NCI-H2171 (cell line): ENCODE measurements around the gene FBXL15.
A peak's percentile ranks its signal among the peaks of the same experiment; 100 is the strongest.
"Not testable (repeated sequence)": the region's sequence is repeated elsewhere in the genome, so short reads cannot be mapped to it uniquely, and the experiment has no call there.

Experiments used
- DNase-seq: peaks from one replicate; lab custom pipeline; 2025; lab: John Stamatoyannopoulos, UW

FBXL15 gene

DNA sequence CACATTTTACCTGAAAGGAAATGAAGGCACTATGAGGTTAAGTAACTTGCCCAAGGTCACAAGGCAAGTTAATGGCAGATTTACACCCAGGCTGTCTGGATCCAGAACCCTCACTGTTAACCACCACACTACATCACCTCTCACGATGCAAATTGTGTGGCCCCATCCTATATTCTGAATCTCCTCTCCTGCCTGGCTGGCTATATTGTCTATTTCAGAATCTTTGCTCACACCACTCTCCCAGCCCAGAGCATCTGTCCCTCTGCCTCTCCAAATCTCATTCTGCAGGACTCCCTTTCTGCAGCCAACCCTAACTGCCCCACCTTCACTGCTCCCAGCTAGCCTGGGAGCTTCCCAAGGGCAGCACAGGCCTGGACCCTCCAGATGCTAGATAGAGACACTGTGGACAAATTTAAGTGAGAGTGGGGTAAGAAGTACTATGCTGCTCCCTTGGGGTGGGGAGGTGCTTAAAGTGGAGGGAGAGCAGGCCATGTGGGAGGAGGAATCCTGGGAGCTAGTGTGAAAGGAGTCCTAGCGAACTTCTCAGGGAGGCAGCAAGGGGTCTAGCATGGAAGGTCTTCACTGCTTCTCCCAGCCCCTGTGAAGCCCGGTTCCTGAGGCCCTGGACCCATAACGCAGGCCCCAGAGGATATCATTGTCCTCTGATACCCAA, 11.0 kb downstream of the FBXL15 start:
- DNase-seq = no peak

DNA sequence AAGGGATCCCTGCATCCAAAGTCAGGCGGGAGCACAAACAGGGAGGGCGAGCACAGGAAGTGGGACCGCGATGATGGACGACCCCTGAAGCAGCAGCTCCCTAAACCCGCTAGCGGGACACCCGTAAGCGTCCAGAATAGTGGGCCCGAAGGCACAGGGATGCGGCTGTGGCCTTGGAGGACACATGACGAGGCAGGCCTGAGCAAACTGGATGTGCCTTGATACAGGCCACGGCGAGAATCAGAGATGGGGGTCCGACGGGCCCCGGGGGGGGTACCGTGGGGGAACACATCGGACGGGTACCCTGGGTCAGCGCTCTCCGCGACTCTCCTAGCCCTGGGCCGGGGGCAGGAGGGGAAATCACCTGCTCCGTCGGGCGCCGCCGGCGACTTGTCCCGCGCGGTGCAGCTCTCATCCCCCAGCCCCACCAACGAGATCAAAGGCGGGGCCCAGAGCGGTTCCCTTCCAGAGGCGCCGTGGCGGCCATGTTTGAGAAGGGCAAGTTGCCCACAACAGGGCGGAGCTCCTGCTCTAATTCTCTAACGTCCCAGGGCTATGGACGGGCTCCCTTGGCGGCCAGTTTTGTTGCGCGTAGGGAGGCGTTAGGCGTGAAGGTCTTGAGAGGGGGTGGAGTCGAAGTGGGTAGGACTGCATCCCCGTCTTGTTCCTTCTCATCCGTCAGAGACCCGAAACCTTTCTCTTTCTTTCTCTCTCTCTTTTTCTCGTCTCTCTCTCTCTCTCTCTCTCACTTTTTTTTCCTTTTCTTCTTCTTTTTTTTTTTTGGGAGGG, 11.7 kb downstream of the FBXL15 start, which contains the start of gene CUEDC2:
Gene CUEDC2 (minus strand): TSS at position 413 of the 789 bp plus-strand sequence. CDS start 7,386 bp downstream, outside the sequence.
- peak; percentile 89 for DNase-seq

DNA sequence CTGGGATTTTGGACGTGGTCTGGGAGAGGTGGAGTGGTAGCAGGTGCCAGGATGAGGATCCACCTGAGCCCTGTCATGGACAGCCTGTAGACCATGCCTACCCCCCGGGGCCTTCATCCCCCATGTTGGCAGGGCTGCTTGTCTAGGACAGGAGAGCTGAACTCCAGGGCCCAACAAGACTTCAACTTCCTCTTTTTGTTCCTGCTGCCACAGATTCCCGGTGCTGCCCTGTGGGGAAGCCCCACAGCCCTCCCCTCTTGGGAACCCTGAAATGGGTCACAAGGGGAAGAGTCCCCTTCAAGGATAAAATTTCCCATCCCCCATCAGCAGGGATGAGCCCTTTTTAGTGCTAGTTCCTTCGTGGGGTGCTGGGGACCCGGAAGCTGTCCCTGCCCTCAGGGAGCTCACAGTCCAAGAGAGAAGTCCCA, 13.0 kb downstream of the FBXL15 start:
- no peak for DNase-seq

DNA sequence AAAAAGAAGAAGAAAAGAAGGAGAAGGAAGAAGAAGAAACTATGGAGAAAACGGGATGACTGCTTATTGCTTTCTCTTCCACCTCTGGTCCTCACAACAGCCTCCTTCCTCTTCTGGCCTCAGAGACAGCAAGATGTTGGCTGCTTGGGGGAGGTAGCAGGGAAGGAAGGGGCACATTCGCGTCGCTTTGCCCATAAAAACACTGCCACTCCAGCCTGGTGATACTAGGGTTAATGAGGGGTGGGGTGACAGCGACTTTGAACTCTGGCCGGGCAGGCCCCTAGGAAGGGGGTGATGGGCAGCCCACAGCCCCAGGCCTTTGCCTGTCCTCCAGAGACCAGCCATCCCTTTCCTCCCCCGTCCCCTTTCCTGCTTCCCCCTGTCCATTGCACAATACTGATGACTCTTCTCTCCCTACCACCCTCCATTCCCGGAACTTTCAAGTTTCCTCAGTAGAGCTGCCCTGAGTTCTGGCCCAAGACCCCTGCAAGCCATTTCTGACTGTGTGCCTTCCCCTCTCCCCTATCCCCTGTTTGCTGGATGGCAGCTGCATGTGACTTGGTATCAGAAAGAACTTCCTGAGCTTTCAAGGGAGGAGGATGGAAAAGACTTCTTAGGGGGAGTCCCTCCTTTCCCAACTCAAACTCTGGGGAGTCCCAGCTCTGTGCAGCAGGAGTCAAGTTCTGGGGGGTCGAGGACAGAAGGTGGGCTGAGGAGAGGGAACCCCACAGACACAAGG, 13.9 kb downstream of the FBXL15 start:
- no peak for DNase-seq

DNA sequence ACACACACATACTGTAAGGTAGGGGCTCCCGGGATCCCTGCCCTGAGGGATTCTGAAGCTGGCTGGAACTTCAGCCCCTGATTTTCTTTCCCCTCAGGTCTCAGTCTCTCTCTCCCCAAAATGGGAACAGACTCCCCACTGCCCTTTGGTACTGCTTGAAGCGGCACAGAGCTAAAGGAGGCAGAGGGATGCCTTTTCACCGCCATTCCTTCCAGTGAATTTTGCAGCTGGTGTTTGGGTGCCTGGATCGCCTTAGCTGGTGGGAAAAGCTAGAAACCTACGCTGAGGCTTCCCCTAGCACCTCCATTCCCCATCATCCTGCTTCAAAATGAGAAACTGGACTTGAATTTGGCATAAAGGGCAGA, 14.5 kb downstream of the FBXL15 start:
- DNase-seq = no peak

DNA sequence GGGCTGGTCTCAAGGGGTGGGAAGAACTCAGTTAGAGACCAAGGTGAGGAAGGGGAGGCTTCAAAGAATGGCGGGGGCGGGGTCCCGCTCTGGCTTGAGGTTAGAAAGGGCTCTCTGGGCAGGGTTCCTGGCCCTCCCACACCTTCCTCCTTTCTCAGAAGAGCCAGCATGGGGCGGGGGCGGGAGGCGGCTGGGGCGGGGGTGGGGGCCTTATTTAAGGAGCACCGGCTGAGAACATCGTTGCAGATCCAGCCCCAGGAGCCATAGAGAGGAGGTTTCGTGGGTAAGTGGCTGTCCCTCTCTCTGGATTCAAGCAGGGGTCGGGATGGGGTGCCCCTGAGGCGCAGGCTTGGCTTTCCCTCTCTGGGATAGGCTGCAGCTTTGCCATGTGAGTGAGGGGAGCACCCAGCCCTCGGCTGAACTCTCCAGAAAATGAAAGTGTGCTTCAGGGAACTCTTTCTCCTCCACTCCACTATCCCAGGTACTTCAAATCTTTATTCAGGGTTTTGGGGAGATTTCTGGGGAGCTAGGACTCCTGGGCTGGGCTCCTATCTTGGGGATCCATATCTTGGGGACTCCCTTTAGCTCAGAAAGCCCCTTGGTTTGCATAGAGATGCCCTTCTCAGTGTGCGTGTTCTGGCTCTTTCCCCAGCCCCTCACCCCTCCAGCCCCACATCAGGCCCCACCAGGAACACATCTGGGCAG, 15.0 kb downstream of the FBXL15 start:
- DNase-seq = no peak

DNA sequence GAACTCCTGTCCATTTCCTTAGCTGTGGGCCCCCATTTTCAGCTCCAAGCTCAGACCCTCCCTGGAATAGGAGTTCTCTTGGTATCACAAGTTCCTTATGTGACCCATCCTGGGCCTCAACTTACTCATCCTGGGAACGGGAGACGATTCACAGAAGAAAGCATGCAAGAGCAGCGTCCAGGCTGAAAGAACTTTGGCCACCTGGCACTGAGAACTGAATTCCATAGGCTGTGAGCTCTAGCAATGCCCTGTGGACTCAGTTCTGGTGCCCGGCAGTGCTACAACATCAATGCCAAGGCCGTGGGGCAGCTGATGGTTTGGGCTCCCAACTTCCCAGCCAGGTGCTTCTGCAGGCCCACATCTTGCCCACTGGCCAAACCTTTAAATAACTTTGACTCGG, 15.7 kb downstream of the FBXL15 start:
- no peak for DNase-seq

DNA sequence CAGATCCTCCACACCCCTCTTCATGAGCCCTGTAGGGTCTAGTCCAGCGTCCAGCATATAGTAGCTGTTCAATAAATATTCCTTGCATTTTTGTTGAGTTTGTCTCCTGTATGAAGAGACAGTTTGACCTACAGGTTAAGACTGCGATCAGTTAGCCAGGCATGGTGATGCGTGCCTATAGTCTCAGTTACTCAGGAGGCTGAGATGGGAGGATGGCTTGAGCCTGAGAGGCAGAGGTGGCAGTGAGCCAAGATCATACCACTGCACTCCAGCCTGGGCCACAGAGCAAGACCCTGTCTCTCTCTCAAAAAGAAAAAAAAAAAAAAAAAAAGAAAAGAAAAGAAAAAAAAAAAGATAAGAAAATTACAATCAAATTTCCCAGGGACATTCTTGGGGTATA, 16.9 kb downstream of the FBXL15 start:
- no peak for DNase-seq

DNA sequence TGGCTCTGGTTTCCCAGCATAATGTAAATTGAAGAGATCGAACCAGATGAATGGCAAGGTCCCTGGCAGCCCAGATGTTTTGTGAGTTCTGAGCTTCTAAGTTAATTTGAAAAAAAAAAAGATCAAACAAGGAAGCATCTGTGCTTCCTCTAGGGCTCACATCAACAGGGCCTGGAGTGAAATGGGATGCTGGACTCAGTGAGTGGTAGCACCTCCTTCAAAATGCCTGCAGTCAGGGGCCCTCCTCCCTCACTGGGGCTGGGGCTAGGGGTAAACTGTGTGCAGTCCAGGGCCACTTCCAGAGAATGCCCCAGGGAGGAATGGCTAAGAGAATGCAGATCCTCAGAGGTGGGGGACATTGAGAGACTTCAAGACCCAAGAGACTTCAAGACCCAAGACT, 17.7 kb downstream of the FBXL15 start:
- DNase-seq = no peak

DNA sequence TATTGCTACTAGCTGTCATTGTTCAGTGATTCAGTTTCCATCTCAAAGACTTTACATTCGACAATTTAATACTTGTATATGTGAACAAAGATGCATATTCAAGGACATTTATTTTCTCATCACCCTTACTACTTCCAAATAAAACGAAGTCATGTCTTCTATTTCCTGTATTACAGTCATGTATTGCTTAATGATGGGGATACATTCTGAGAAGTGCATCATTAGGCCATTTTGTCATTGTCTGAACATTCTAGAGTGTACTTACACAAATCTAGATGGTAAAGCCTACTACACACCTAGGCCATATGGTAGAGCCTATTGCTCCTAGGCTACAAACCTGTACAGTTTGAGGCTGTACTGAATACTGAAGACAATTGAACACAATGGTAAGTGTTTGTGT, 24.2 kb downstream of the FBXL15 start:
- no peak for DNase-seq

DNA sequence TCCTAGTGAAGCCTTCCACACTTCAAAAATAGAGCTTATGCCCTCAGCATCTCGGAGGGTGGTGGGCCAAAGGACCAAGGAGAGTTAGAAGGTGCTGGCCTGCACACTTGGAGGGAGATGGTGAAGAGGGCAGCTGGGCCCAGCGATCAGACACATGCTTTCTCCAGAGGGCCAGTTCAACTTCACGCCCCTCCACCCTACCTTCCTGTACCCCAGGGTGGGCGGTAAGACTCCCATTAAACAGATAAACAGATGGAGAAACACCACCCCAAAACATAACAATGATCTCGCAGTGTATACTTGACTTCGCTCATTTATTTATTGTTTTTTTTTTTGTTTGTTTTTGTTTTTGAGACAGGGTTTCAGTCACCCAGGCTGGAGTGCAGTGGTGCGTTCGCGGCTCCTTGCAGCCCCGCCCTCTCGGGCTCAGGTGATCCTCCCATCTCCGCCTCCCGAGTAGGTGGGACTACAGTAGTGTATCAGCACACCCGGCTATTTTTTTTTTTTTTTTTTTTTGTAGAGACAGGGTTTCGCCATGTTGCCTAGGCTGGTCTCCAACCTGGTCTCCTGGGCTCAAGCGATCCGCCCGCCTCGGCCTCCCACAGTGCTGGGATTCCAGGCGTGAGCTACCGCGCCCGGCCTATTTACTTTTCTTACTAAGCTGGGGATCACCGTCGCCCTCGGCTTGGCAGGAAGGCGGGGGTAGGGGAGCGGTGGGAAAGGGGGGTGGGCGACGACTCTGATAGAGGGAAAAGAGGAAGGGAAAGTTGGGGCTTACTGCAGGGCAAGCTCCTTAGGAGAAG, 28.9 kb downstream of the FBXL15 start:
- peak; percentile 77 for DNase-seq

DNA sequence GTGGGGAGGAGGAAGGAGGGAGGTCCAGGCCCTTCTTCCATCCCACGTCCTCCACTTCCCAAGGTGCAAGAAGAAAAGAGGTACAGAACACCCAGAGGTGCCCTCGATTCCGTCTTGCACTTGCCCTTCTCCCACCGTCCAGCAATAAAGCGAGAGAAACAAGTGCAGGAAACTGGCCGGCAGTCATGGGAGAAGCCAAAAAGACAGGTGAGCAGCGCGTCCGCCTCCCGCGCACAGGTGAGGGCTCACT, 29.4 kb downstream of the FBXL15 start:
- no peak for DNase-seq

DNA sequence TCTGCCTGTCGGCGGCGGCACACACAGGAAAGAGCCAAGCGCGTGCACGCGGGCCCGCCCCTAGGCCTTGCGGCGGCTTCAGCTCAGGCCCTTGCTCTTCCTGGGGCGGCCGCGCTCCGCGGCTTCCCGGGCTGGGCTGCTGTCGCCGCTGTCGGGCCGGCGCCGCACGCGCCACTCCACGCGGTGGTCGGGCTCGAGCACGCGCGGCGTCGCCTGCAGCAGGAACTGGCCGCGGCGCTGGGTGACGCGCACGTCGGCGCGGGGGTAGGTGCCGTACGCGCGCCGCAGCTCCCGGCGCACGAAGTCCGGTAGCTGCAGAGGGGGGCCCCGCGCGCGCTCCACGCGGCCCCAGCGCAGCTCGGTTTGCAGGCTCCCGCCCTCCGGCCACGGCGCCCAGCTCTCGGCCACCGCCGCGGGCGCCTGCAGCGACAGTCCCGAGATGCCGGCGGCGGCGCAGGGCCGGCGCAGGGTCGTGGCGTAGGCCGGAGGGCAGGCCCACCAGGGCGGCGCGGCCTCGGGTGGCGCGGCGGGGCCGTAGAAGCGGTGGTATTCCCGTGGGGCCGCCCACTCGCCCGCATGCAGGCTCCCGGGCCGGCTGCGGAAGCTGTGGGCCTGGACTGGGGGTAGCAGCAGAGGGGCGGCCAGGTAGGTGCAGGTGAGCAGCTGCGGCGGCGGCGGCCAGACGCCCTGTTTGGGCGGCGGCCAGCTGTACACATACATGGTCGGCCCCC, 29.9 kb downstream of the FBXL15 start:
- DNase-seq = peak; percentile 58

DNA sequence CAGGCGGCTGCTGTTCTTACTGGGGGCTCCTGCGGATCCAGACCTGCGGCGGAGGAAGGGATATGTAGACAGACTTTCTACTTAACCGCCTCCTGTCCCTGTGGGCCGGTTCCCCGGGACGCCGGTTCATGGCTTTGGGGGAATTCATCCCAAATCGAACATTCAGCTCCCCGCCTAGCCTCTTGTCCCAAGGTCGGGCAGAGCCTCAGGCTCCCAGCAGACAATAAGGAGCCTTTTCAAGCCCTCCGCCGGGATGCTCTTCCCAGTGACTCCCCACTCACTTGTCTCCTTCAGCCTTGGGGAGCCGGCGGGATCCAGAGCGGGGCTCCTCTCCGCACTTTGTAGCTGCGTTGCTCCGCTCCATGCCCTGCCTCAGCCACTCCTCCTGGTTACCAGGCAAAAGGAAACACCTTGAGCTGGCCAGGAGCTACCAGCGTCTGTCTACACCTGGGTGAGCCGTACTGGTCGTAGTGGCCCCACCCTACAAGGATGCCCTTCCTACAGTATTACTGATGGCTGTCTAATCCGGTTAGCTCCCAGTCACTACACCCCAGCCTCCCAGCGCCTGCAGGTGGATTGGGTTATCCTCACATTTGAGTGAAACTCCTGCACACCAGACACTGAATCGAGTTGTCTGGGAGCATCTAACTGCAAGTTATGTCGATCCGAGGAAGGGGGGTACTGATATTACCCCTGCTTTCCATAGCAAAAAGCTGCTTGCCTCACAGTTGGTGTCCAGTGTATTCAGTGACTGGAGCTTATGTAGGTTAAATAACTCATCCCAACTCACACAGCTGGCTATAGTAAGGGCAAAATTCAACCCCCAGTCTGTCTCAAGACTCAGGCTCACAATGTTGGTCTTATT, 30.7 kb downstream of the FBXL15 start, which contains the start of gene C10orf95:
Gene C10orf95 (minus strand): TSS at position 439 of the 865 bp plus-strand sequence. CDS start 450 bp downstream, outside the sequence.
- DNase-seq = no peak

DNA sequence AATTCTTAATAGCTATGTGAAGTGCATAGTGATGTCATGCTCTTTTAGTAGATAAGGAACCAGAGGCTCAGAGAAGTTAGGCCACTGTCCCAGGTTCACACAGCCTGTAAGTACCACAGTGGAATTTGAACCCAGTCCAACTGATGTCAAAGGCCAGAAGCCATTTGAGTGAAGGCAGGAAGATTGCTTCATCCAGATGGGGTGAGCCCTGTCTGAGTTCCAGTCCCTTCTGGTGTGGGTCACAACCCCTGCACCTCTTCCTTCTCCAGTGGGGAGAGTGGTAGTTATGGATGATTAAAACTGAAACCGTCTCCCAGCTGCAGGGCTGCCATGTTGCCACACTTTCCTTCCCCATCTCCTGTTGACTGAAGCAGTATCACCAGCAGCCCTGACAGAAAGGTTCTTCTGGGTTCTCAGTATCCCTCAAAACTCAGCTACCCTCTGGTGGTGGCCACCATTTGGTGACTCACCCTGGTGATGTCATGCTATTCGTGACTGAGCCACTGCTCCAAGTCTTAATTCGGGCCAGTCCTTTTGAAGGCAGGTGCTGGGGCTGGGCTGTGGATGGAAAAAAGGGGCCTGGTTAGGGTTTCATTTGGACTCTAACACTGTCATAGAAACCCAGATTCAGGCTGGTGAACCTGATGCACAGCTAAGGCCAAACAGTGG, 32.2 kb downstream of the FBXL15 start:
- DNase-seq = no peak

DNA sequence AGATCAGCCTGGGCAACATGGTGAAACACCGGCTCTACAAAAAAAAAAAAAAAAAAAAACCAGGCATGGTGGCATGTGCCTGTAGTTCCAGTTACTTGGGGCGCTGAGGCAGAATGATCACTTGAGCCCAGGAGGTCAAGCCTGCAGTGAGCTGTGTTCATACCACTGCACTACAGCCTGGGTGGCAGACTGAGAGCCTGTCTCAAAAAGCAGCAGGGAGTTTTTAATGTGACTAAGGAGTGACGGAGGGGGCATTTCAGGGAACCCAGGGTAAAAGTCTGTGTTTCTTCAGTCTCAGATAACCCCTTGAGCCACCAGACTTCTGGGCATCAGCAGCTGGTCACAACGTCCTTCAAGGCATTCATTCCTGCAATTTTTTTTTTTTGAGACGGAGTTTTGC, 32.9 kb downstream of the FBXL15 start:
- DNase-seq = no peak

DNA sequence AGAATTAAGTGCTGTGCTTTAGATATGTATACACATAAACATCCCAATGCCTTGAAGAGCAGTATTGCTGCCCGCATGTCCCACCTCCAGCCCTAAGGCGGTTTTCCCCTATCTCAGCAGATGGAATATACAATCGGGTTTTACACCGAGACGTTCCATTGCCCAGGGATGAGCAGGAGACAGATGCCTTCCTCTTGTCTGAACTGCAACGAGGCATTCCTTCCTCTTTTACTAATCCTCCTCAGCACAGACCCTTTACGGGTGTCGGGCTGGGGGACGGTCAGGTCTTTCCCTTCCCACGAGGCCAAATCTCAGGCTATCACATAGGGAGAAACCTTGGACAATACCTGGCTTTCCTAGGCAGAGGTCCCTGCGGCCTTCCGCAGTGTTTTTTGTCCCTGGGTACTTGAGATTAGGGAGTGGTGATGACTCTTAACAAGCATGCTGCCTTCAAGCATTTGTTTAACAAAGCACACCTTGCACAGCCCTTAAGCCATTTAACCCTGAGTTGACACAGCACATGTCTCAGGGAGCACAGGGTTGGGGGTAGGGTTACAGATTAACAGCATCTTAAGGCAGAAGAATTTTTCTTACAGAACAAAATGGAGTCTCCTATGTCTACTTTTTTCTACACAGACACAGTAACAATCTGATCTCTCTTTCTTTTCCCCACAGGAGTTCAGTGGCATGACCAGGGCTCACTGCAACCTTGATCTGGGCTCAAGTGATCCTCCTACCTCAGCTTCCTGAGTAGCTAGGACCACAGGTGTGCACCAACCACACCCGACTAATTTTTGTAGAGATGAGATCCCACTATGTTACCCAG, 34.2 kb downstream of the FBXL15 start:
- not testable (repeated sequence) for DNase-seq

DNA sequence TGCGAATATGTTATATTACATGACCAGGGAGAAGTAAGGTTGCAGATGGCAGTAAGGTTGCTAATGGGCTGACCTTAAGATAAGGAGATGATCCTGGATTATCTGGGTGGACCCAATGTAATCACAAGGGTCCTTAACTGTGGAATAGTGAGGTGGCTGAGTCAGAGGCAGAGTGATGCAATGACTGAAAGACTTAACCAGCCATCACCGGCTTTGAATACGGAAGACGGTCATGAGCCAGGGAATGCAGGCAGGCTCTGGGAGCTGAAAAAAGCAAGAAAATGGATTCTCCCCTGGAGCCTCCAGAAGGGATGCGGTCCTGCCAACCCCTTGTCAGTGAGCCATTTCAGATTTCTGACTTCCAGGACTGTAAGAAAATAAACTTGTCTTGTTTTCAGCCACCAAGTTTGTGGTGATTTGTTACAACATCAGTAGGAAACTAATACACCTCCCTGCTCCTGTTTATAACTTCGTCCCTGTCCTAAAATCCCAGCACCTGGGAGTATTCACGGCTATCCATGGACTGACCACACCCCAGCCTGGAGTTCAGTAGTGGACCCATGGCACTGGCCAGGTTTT, 35.3 kb downstream of the FBXL15 start:
- DNase-seq = no peak
